Measurements from ENCODE around the gene ABLIM1. TPM values are rescaled to one million over a fixed set of nuclear protein-coding genes. Genes with fewer than 3 reads are reported as not detected.
A peak's percentile ranks its signal among the peaks of the same experiment; 100 is the strongest.

The ABLIM1 gene
- total RNA-seq, 2 experiments from 2014 or later = 119 to 128 TPM

- Mint-ChIP-seq H3K4me1 (ENCODE audit: low read depth) (peaks cover 90% of the 10 kb centered on the region), H3K27ac (no peak overlapping the region), H3K9me3 (no peaks in the 10 kb centered on the region), H3K36me3 (peaks cover 10% of the 10 kb centered on the region), H3K4me3 (no peak overlapping the region), H3K27me3 (no peaks in the 10 kb centered on the region)
- no peak for DNase-seq
- intact Hi-C loops (cut with micrococcal nuclease) = no loop called here
- ChIA-PET CTCF (interaction anchor here (0.6 to 1.2 kb wide), 4 partner anchors 31 to 113 kb away, joined by 3 to 5 read pairs (median 3); no protein-coding TSS in a partner anchor), POLR2A (interaction anchor here (1.3 to 3.7 kb wide), 3 partner anchors 9 to 47 kb away, joined by 3 to 13 read pairs (median 4); no protein-coding TSS in a partner anchor)
These were observed 140.5 kb downstream of the ABLIM1 start for GRCh38 chr10:114517368-114518250.

- ChIA-PET CTCF (interaction anchor here (1.2 to 1.8 kb wide), 4 partner anchors 10 to 45 kb away, joined by 4 to 8 read pairs (median 6); no protein-coding TSS in a partner anchor), POLR2A (interaction anchor here (0.7 to 3.7 kb wide), 2 partner anchors 10 to 336 kb away, joined by 6 to 13 read pairs; no protein-coding TSS in a partner anchor)
- peaks cover 89% of the 10 kb centered on the region for H3K4me1 Mint-ChIP-seq (ENCODE audit: low read depth)
- peaks cover 13% of the 10 kb centered on the region for H3K36me3 Mint-ChIP-seq
- no peak for DNase-seq
- no peaks in the 10 kb centered on the region for H3K27me3 Mint-ChIP-seq
- H3K9me3 Mint-ChIP-seq = no peaks in the 10 kb centered on the region
- no peak overlapping the region for H3K27ac Mint-ChIP-seq
- intact Hi-C loops (cut with micrococcal nuclease) = no loop called here
- H3K4me3 Mint-ChIP-seq = no peak overlapping the region
These were observed 141.7 kb downstream of the ABLIM1 start for GRCh38 chr10:114516356-114516755.

- no peaks in the 10 kb centered on the region for H3K27me3 Mint-ChIP-seq
- H3K4me1 Mint-ChIP-seq (ENCODE audit: low read depth) = peaks cover 83% of the 10 kb centered on the region
- H3K36me3 Mint-ChIP-seq = peaks cover 11% of the 10 kb centered on the region
- intact Hi-C loops (cut with micrococcal nuclease) = no loop called here
- no peak overlapping the region for H3K4me3 Mint-ChIP-seq
- H3K27ac Mint-ChIP-seq = no peak overlapping the region
- no peak for DNase-seq
- H3K9me3 Mint-ChIP-seq = no peaks in the 10 kb centered on the region
- ChIA-PET CTCF (interaction anchor here (1.2 to 1.8 kb wide), 4 partner anchors 11 to 44 kb away, joined by 4 to 8 read pairs (median 6); no protein-coding TSS in a partner anchor), POLR2A (interaction anchor here (1.4 to 3.7 kb wide), 2 partner anchors 8 to 11 kb away, joined by 3 to 13 read pairs; no protein-coding TSS in a partner anchor)
These were observed 142.7 kb downstream of the ABLIM1 start for GRCh38 chr10:114515298-114515914.

GRCh38 chr10:114513381-114513792, 144.7 kb downstream of the ABLIM1 start:
- Mint-ChIP-seq H3K4me1 (ENCODE audit: low read depth) (peaks cover 78% of the 10 kb centered on the region), H3K4me3 (peak overlapping the region; percentile 45), H3K36me3 (peaks cover 15% of the 10 kb centered on the region), H3K27me3 (no peaks in the 10 kb centered on the region), H3K9me3 (no peaks in the 10 kb centered on the region), H3K27ac (peak overlapping the region; percentile 42)
- CTCF ChIA-PET = interaction anchor here (1.0 to 1.3 kb wide), 3 partner anchors 27 to 180 kb away, joined by 3 read pairs; no protein-coding TSS in a partner anchor
- no peak for DNase-seq
- intact Hi-C loops (cut with micrococcal nuclease) = loop anchor here (1.0 kb wide), 1 partner anchor 11 kb away; no protein-coding TSS in a partner anchor
- POLR2A ChIA-PET = interaction anchor here (0.7 to 1.4 kb wide), 2 partner anchors 13 kb away, joined by 3 to 8 read pairs; no protein-coding TSS in a partner anchor

- H3K27ac Mint-ChIP-seq = no peak overlapping the region
- H3K9me3 Mint-ChIP-seq = no peaks in the 10 kb centered on the region
- peaks cover 75% of the 10 kb centered on the region for H3K4me1 Mint-ChIP-seq (ENCODE audit: low read depth)
- intact Hi-C loops (cut with micrococcal nuclease) = no loop called here
- ChIA-PET CTCF (no interaction called here), POLR2A (no interaction called here)
- no peak for DNase-seq
- peaks cover 12% of the 10 kb centered on the region for H3K36me3 Mint-ChIP-seq
- H3K27me3 Mint-ChIP-seq = no peaks in the 10 kb centered on the region
- H3K4me3 Mint-ChIP-seq = no peak overlapping the region
These were observed 146.2 kb downstream of the ABLIM1 start for GRCh38 chr10:114511881-114512280.

- ChIA-PET CTCF (interaction anchor here (1.0 kb wide), 1 partner anchor 37 kb away, joined by 3 read pairs; no protein-coding TSS in a partner anchor), POLR2A (no interaction called here)
- peaks cover 76% of the 10 kb centered on the region for H3K4me1 Mint-ChIP-seq (ENCODE audit: low read depth)
- no peaks in the 10 kb centered on the region for H3K27me3 Mint-ChIP-seq
- no peak overlapping the region for H3K27ac Mint-ChIP-seq
- H3K36me3 Mint-ChIP-seq = peaks cover 11% of the 10 kb centered on the region
- no peak for DNase-seq
- H3K4me3 Mint-ChIP-seq = no peak overlapping the region
- no peaks in the 10 kb centered on the region for H3K9me3 Mint-ChIP-seq
- intact Hi-C loops (cut with micrococcal nuclease) = no loop called here
These were observed 149.7 kb downstream of the ABLIM1 start for GRCh38 chr10:114508376-114508775.

- ChIA-PET POLR2A (no interaction called here), CTCF (no interaction called here)
- DNase-seq = no peak
- Mint-ChIP-seq H3K27me3 (no peaks in the 10 kb centered on the region), H3K36me3 (peaks cover 11% of the 10 kb centered on the region), H3K4me3 (no peak overlapping the region), H3K9me3 (no peaks in the 10 kb centered on the region), H3K4me1 (ENCODE audit: low read depth) (peaks cover 75% of the 10 kb centered on the region), H3K27ac (no peak overlapping the region)
- intact Hi-C loops (cut with micrococcal nuclease) = no loop called here
These were observed 150.6 kb downstream of the ABLIM1 start for GRCh38 chr10:114507449-114507848.

- intact Hi-C loops (cut with micrococcal nuclease) = no loop called here
- H3K27ac Mint-ChIP-seq = no peak overlapping the region
- H3K36me3 Mint-ChIP-seq = peaks cover 9% of the 10 kb centered on the region
- peaks cover 72% of the 10 kb centered on the region for H3K4me1 Mint-ChIP-seq (ENCODE audit: low read depth)
- ChIA-PET POLR2A (no interaction called here), CTCF (interaction anchor here (0.7 to 1.3 kb wide), 3 partner anchors 17 to 35 kb away, joined by 3 to 5 read pairs (median 3); no protein-coding TSS in a partner anchor)
- DNase-seq = no peak
- no peak overlapping the region for H3K4me3 Mint-ChIP-seq
- no peaks in the 10 kb centered on the region for H3K27me3 Mint-ChIP-seq
- no peaks in the 10 kb centered on the region for H3K9me3 Mint-ChIP-seq
These were observed 151.1 kb downstream of the ABLIM1 start for GRCh38 chr10:114506871-114507385.

GRCh38 chr10:114504769-114505579, 153.1 kb downstream of the ABLIM1 start:
- peaks cover 14% of the 10 kb centered on the region for H3K36me3 Mint-ChIP-seq
- intact Hi-C loops (cut with micrococcal nuclease) = no loop called here
- DNase-seq = no peak
- CTCF ChIA-PET = interaction anchor here (1.2 to 1.7 kb wide), 4 partner anchors 9 to 34 kb away, joined by 3 to 7 read pairs (median 5); no protein-coding TSS in a partner anchor
- POLR2A ChIA-PET = no interaction called here
- no peaks in the 10 kb centered on the region for H3K27me3 Mint-ChIP-seq
- no peaks in the 10 kb centered on the region for H3K9me3 Mint-ChIP-seq
- peaks cover 84% of the 10 kb centered on the region for H3K4me1 Mint-ChIP-seq (ENCODE audit: low read depth)
- H3K4me3 Mint-ChIP-seq = no peak overlapping the region
- H3K27ac Mint-ChIP-seq = peak overlapping the region; percentile 65

GRCh38 chr10:114502074-114502473, 156.0 kb downstream of the ABLIM1 start:
- Mint-ChIP-seq H3K36me3 (peaks cover 13% of the 10 kb centered on the region), H3K27me3 (no peaks in the 10 kb centered on the region), H3K9me3 (no peaks in the 10 kb centered on the region), H3K4me1 (ENCODE audit: low read depth) (peaks cover 91% of the 10 kb centered on the region), H3K4me3 (no peak overlapping the region), H3K27ac (peak overlapping the region; percentile 14)
- DNase-seq = no peak
- POLR2A ChIA-PET = interaction anchor here (1.4 kb wide), 1 partner anchor 36 kb away, joined by 3 read pairs; no protein-coding TSS in a partner anchor
- CTCF ChIA-PET = no interaction called here
- intact Hi-C loops (cut with micrococcal nuclease) = no loop called here

GRCh38 chr10:114501650-114502049, 156.4 kb downstream of the ABLIM1 start:
- H3K36me3 Mint-ChIP-seq = peaks cover 13% of the 10 kb centered on the region
- POLR2A ChIA-PET = interaction anchor here (1.4 kb wide), 1 partner anchor 36 kb away, joined by 3 read pairs; no protein-coding TSS in a partner anchor
- peaks cover 91% of the 10 kb centered on the region for H3K4me1 Mint-ChIP-seq (ENCODE audit: low read depth)
- H3K27me3 Mint-ChIP-seq = no peaks in the 10 kb centered on the region
- H3K9me3 Mint-ChIP-seq = no peaks in the 10 kb centered on the region
- intact Hi-C loops (cut with micrococcal nuclease) = no loop called here
- CTCF ChIA-PET = interaction anchor here (0.9 to 3.9 kb wide), 4 partner anchors 10 to 43 kb away, joined by 3 to 28 read pairs (median 6); no protein-coding TSS in a partner anchor
- peak overlapping the region; percentile 14 for H3K27ac Mint-ChIP-seq
- DNase-seq = no peak
- no peak overlapping the region for H3K4me3 Mint-ChIP-seq
